ENCODE results near the gene MRPS34.

The MRPS34 gene

DNA sequence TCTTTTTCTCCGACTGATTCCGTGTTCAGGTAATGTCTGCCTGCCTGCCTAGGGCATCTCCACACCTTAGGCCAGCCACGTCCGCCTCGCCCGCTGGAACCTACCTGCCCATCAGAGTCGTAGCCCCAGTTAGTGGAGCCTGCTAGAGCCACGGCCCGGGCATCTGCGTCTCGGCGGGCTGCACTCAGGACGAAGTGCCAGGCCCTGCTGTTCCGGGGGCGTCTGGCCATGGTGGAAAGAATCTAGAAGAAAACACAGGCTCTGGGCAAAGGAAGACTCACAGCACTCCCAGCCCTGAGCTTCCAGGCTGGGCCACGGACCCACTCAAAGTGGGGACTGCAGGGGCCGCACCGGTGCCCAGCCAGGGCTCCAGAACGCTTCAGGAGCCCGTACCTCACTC is 8.3 kb upstream of the MRPS34 start:
- no peak for DNase-seq (ENCODE audit: low read depth)

DNA sequence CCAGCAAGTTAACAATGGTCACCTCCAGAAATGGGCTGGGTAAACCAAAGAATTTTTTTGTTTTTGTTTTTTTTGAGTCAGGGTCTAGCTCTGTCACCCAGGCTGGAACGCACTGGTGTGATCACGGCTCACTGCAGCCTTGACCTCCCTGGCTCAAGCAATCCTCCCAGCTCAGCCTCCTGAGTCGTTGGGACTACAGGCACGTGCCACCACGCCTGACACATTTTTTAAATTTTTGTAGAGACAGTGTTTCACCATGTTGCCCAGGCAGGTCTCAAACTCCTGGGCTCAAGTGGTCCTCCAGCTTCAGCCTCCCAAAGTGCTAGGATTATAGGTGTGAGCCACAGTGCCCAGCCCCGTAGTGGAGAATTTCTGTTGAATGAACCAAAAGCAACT is 7.7 kb upstream of the MRPS34 start:
- no peak for DNase-seq (ENCODE audit: low read depth)

DNA sequence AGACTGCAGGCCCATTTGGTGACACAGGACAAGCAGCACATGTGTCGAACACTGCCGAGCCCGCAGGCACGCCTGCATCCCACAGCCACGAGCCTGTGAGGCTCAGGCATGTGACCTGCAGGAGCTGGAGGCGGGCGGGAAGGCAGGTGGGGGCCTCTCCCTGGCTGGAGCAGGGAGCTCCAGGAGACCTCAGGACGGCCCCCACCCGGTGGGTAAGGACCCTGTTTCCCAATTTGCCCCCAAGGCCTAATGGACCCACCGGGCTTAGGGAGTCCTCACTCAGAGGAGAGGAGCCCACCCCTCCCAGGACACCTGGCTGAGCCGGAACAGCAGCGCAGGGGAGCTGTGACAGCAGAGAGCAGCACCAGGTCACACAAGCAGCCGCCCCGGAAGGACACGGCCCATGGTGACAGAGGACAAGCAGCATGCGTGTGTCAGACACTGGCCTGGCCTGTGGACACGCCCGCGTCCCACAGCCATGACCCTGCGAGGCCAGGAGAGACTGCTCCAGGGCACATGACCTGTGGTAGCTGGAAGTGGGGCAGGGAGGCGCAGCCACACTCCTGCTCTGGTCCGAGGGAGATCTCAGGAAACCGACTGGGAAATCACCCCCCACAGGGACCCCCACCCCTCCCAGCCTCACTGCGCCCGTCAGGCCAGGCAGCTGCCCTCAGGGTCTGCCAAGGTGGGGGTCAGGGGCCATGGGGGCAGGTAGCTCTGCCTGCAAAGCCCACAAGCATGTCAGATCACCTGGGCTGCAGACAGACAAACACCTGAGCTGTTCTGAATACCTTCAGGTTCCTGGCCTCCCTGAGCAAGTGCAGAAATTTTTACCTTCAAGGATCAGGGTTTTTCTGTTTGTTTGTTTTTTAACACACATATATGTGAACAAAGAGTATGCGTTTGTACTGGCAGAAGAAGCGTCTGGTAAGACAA is 7.1 kb upstream of the MRPS34 start:
- no peak for DNase-seq (ENCODE audit: low read depth)

DNA sequence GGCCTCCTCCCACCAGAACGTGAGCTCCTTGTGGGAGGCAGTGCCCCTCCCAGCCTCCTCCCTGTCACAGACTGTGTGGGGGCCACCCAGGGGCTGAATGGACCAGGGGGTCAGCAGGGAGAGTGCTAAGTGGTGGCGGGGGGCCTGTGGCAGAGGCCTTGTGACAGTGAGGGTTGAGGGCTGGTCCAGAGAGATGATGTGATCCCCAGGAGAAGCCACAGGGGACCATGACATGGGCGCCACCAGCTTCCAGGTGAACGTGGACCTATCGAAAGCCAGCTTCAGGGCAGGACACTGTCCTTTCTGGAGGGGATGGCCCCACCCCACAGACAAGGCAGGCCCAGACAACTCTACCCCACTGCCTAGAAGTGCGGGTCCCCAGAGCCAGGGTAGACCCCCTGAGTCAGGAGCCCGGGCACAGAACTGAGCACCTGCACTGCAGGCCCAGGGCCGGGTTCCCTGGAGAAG is 6.3 kb upstream of the MRPS34 start:
- no peak for DNase-seq (ENCODE audit: low read depth)

DNA sequence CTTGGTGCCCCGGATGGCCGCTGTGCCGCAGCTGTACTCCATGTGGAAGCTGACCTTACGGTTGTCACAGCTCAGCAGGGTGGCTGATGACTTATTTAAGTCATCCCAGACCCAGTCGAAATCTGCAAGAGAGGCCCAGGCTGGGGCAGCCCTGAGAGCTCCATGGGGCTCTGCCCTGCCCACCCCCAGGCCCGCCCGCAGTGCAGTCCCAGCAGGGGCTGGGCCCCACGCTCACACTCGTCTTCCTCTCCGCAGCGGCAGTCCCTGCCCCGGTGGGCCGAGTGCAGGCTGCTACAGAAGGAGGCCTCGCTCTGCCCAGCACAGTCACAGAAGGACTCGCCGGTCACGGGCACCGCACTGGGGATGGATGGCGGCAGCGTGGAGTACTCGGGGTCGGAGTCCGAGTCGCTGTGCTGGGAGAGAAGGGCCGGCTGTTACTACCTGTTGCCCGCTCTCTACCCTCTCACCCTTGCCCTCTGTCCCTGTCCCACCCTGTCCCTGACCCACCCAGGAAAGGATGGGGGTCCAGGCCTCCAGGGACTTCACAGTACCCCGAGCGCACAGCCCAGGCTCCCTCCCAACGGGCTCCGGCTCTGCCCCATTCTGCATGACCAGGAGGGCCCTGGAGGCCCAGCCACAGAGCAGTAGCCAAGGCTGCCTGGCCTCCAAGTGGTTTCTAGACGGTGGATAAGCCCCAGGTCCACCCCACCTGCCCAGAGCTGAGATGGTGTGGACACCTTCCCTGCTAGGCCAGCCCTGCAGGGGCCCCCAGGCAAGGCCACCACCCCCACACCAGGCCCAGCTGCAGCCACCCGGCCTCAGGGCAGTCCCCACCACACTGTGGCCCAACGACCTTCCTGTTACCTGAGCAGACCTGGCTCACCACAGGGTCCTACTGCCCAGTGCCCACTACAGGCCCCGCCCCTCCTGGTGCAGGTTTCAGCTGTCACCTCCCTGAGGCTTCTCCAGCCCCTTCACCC is 5.6 kb upstream of the MRPS34 start:
- DNase-seq (ENCODE audit: low read depth) = no peak

DNA sequence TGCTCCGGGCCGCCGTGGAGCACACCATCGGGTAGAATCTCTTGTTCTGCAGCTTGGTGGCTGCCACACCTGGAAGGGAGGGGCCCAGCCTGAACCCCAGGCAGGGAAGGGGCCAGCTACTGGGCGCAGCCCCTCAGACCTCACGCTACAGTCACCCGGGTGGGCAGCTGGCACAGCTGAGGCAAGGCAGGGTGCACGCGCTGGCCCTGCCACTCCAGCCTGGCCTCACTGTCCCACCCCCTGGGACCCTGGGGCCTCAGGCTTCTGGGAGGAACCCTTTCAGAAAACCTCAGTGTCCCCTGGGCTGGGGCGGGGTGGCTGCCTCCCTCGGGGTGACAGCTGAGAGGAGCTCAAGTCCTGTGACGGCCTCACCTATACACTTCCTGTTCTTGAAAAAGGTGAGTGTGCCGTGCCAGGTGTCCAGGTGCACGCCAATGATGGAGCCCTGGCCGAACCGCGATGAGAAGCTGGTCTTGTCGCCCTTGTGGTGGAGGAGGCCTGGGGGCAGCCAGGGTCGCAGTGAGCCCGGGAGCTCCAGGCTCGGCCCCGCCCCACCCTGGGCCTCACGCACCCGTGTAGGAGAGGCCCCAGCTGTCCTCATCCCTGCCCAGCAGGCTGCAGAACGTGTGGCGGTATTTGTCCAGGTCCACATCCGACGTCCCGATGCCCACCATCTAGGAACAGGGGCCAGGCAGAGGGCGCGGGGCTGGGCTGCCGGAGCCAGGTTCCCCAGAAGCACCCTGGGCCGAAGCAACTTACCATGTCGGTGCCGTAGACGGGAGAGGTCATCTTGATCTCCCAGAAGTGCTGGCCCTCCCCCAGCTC is 4.7 kb upstream of the MRPS34 start:
- no peak for DNase-seq (ENCODE audit: low read depth)

DNA sequence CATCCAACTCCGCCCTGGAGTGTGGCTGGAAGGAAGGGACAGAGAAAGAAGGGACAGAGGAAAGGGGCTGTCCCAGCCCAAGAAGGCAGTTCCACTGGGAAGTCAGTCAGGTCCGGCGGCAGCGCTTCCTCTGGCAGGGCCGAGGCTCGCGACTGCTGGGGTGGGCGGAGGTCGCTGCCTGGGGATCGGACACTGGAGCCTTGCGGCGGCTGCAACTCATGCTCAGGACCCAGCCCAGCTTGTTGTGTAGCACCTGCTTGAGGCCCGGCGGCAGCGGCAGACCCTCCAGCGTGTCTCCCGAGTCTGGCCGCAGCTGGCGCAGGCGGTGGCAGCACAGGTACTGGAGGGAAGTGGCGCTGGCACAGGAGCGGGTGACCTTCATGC is 4.0 kb upstream of the MRPS34 start:
- no peak for DNase-seq (ENCODE audit: low read depth)

DNA sequence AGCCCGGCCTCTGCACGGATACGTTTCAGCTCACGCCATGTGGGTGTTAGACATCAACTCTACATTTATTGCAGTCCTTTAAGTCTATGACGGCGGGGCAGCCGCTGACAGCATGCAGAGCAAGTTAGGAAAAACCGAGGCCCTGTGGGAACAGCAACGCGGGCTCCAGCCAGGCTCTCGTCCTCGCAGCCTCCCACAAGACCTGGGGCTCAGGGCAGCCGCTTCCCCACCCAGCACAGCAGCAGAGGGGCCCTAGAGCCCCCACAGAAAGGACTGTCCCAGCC is 3.7 kb upstream of the MRPS34 start:
- DNase-seq (ENCODE audit: low read depth) = no peak

DNA sequence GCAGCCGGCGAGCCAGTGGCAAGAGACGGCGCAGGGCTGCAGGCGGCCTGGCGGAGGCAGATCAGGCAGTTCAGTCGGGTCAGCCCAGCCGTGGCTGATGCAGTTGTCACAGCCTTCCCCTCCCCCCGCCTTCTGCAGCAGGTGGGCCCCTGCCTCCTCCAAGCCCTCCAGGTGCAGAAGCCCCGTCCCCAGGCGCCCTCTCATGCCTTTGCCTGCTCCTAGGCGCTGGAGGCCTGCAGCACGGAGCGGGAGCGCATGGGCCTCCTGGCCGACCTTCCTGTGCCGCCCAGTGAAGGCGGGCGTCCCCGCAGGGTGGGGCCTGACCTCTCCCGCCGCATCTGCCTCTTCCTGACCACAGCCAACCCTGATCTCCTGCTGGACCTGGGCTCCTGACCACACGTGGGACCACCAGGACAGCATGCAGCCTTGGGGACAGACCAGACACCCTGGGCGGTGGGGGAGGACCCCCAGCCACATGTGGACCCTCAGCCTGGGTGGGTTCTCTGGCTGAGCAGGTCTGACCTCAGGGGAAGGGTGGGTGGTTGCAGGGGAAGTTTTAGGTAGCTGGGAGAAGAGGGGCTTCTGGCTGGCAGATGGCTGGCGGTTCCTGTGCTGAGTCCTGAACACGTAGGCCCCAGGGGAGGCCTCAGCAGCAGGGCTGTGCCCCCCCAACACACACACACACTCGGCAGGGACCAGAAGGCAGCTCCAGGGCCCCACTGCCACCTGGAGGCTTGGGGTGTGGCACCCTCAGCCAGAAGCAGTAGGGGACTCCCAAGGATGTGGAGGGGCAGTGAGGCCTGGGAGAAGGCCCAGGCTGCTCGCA is 3.1 kb upstream of the MRPS34 start:
- DNase-seq (ENCODE audit: low read depth) = no peak

DNA sequence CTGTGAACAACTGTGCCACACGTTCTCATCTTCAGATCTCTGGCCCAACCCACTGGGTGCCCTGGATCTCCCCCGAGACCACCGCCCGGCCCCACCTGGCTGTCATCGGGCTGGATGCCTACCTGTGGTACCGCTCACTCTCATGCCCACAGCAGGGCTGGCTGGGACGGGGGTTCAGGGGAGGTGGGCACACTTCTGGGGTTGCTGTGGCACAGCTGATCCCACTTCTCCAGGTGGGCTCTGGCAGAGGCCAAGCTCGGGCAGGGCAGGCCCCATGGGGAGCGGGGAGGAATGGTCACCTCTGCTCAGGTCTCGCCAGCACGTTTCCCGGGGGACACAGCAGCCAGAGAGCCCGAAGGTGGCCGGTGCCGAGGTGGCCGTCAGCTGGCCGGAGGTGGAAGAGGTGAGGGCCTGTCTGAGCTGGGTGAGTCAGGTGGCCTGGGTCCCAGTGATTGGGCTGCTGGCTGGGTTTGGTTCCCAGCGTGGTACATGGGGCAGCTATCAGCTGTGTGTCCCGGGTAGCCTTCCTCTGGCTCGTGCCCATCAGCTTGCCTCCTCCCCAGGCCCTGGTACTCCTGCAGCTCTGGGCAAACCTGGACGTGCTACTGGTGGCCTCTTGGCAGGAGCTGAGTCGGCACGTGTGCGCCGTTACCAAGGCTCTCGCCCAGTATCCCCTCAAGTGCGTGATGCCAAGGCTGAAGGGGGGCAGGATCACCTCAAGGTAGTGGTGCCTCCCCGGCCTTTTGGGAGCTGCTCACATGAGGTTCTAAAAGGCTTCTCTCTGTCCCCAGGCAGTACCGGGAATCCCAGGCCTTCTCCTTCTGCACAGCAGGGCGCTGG is 2.3 kb upstream of the MRPS34 start:
- no peak for DNase-seq (ENCODE audit: low read depth)

DNA sequence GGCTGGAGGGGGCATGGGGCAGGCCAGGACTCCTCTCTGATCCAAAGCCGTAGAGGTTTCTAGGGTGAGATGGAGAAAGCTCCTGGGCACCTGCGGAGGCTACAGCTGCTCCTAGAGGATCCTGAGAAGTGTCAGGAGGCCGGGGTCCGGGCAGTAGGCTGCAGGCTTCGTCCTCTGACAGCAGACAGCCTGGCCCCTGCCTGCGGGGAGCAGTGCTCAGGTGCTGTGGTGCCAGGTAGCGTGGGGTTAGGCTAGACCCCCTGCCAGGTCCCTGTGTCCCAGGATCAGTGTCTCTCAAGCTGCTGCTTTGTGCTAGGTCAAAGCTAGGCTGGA is 1.5 kb upstream of the MRPS34 start:
- DNase-seq (ENCODE audit: low read depth) = no peak

DNA sequence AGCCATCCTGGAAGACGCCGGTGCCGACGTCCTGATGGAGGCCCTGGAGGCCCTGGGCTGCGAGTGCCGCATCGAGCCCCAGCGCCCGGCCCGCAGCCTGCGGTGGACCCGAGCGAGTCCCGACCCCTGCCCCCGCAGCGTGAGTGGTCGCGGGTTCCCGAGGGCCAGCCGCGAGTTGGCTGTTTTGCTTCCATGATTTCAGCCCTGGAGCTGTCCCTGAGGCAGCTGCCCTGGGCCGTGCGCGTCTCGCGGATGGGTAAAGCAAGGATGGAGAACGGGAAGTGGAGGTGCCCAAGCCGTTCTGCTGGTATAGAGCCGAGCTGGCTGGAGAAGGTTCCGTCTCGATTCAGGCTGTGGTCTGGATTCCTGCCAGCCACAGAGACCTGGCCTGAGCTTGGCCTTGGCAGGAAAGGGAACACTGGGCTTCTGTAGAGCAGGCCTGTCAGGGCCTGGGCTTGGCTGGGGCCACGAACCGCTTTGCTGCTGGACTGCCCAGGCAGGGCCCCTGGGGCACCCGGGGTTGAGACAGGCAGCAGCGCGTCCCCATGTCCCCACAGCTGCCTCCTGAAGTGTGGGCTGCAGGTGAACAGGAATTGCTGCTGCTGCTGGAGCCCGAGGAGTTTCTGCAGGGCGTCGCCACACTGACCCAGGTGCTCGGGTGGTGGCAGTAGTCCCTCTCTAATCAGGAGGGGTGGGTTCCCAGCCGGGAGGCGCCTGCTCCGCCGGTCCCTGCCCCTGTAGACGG is 941 bp upstream of the MRPS34 start:
- DNase-seq (ENCODE audit: low read depth) = no peak

DNA sequence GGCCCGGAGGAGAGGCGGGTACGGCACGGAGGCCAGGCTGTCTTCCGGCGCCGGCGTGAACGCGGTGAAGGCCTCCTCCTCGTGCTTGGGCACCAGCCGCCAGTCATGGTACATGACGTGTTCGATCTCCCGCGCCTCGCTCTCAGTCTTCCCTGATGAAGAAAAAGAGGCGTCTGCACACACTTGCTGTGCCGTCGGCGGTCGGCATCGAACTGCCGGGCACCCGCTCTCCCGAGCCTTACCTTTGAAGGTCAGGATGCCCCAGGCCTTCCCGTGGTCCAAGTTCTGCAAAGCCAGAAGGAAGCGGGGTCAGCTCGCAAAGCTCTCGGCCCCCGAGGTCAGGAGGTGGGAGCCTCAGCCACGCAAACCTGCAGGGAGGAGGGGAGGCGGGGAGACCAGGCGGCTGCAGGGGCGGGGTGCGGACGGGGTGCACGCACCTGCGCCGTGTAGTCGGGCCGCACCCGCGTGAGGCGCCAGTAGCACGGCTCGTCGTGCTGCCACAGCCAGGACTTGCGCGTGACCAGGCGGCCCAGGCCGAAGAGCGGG is 499 bp downstream of the MRPS34 start, which contains the start of gene EME2:
EME2 (plus strand) TSS at position 449 of the 546 bp plus-strand sequence. CDS start 418 bp downstream, outside the sequence.
- no peak for DNase-seq (ENCODE audit: low read depth)

DNA sequence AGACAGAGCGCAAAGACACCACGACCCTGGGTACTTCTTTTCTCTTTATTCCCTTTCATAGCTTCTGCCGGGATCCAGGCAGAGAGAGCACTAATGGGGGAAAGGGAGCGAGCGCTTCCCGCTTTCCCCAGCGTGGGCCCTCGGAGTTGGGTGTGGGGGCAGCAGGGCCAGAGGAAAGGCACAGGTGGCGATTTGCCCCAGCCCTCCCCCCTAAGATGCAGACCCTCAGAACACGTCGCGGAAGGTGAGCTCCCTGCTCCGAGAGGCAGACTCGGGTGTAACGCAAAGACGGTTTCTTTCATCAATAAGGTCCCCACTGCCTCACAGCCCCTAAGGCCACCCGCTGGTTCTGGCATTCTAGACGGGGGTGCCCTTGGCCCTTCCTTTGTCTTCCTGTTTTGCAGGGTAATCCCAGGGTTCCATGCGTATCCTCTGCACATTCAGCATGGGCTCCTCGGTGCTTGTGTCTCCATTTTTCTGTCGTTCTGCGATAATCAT is 1.0 kb downstream of the MRPS34 start:
- DNase-seq (ENCODE audit: low read depth) = no peak

DNA sequence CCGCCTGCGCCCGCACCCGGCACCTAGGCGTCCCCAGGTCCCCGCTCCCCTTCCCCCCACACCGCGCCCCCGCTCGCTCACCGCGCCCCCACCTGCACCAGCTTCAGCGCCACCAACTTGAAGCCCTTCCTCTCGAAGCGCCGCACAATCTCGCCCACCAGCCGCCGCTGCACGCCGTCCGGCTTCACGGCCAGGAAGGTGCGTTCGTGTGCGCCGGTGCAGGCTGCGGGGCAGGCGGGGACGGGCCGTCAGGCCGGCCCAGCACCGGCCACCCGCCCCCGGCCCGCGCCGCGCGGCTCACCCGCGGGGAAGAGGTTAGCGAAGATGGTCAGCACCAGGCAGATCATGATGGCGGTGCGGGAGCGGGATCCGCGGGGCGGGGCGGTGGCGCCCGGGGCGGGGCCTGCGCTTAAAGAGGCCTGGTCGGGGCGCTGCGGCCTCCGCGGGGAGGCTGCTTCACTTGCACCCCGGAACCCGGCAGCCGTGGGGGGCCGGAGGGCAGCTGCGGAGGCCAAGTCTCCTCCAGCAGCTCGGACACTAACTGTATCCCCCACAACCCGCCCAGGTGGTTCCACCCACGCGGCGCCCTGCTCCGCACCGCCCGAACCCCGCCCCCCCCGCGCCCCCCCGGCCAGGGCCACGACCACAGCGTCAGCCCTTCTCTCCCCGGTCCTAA is 1.6 kb downstream of the MRPS34 start, which contains the start of gene NME3:
NME3 (minus strand) TSS at position 356 of the 676 bp plus-strand sequence; CDS start at position 347, 9 bp downstream.
- DNase-seq (ENCODE audit: low read depth) = no peak

DNA sequence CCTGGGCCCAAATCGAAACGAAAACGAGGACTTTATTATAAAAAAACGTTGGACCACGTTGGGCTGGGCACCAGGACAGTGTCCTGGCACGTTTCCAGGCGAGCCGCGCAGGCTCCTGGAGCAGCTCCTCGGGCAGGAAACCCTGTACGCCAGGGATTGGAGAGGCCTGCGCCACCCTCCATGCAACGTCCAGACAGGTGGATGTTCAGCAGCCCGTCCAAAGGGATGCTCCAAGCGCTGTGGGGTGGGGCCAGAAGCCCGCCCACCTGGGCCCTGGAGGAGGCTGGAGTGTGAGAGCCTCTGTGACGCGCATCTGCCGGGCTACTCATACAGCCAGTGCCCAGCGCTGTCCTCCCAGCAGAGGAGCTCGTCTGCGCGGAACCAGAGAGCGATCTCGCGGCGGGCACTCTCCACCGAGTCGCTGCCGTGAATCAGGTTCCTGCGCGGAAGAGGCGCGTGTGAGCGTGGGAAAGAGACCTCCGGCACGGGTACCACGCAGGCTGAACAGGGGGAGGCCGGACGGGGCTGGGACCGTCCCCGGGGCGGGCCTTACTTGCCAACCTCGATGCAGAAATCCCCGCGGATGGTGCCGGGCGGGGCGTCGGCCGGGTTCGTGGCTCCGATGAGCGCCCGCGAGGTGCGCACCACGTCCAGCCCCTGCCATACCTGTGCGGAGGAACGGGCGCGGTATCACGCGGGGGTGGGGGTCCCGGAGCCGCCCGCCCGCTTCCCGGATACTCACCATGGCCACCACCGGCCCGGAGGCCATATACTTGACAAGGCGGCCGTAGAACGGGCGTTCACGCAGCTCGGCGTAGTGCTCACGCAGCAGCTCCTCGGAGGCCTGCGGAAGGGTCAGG is 2.4 kb downstream of the MRPS34 start:
- no peak for DNase-seq (ENCODE audit: low read depth)

Data from HS-27A (cell line).